Thyroid gland (tissue), 4 donors: ENCODE results near the gene CARMIL1.
"Not testable (repeated sequence)": the region's sequence is repeated elsewhere in the genome, so short reads cannot be mapped to it uniquely, and the experiment has no call there.

ENCODE experiments used
- CTCF ChIP-seq, 6 experiments: fragments of 200-600 bp in 3 of 6; fragments of 450-650 bp in 3 of 6; sonication (generic) in 3 of 6; IDR thresholded peaks; one replicate each; pipeline ENCODE4 v1.5.1; 2016 to 2019; ENCODE audit warnings: antibody characterized with exemption in 6 of 6, mild to moderate bottlenecking in 2 of 6, inconsistent platforms in 1 of 6, moderate library complexity in 1 of 6
- POLR2A ChIP-seq, 2 donors: fragments of 450-650 bp; IDR thresholded peaks; one replicate each; pipeline ENCODE4 v1.6.1; 2017; ENCODE audit warnings: antibody characterized with exemption in 2 of 2, mild to moderate bottlenecking in 2 of 2, moderate library complexity in 1 of 2

- TF ChIP-seq POLR2A, CTCF (IDR thresholded peaks at IDR 0.05): not testable (repeated sequence)
Observed at GRCh38 chr6:25444521-25444920, 165.3 kb downstream of the CARMIL1 start.
